ENCODE data around the gene EHBP1L1.
A peak's percentile ranks its signal among the peaks of the same experiment; 100 is the strongest.

The EHBP1L1 gene

GRCh38 chr11:65575568-65576231, at the start of gene EHBP1L1:
Gene EHBP1L1, plus strand, starts transcription at chr11:65576053. Its CDS starts 250 bp downstream, at chr11:65576303.
- DNase-seq (ENCODE audit: low spot score), result peak; percentile 79

- no peak for DNase-seq (ENCODE audit: low spot score)
These were observed 49.1 kb upstream of the EHBP1L1 start for GRCh38 chr11:65526744-65527143.

- DNase-seq (ENCODE audit: low spot score), result no peak
These were observed 47.0 kb upstream of the EHBP1L1 start for GRCh38 chr11:65528819-65529350.

- DNase-seq (ENCODE audit: low spot score), result no peak
These were observed 46.2 kb upstream of the EHBP1L1 start for GRCh38 chr11:65529475-65530156.

- no peak for DNase-seq (ENCODE audit: low spot score)
These were observed 45.7 kb upstream of the EHBP1L1 start for GRCh38 chr11:65530157-65530496.

- DNase-seq (ENCODE audit: low spot score), result no peak
These were observed 43.3 kb upstream of the EHBP1L1 start for GRCh38 chr11:65532388-65533064.

- DNase-seq (ENCODE audit: low spot score), result no peak
These were observed 40.8 kb upstream of the EHBP1L1 start for GRCh38 chr11:65535102-65535501.

GRCh38 chr11:65536412-65537295, 39.2 kb upstream of the EHBP1L1 start:
- no peak for DNase-seq (ENCODE audit: low spot score)

- DNase-seq (ENCODE audit: low spot score), result no peak
These were observed 38.6 kb upstream of the EHBP1L1 start for GRCh38 chr11:65537296-65537597.

GRCh38 chr11:65537620-65538231, 38.1 kb upstream of the EHBP1L1 start:
- DNase-seq (ENCODE audit: low spot score), result no peak

GRCh38 chr11:65538232-65538914, 37.5 kb upstream of the EHBP1L1 start:
- no peak for DNase-seq (ENCODE audit: low spot score)

- DNase-seq (ENCODE audit: low spot score), result no peak
These were observed 36.7 kb upstream of the EHBP1L1 start for GRCh38 chr11:65538915-65539743.

GRCh38 chr11:65539744-65540289, 36.0 kb upstream of the EHBP1L1 start:
- no peak for DNase-seq (ENCODE audit: low spot score)

GRCh38 chr11:65540290-65541092, 35.4 kb upstream of the EHBP1L1 start:
- peak; percentile 89 for DNase-seq (ENCODE audit: low spot score)

- DNase-seq (ENCODE audit: low spot score), result no peak
These were observed 34.5 kb upstream of the EHBP1L1 start for GRCh38 chr11:65541093-65541982.

- DNase-seq (ENCODE audit: low spot score), result no peak
These were observed 33.0 kb upstream of the EHBP1L1 start for GRCh38 chr11:65542738-65543390.

GRCh38 chr11:65545853-65546216, 30.0 kb upstream of the EHBP1L1 start:
- DNase-seq (ENCODE audit: low spot score), result no peak

Data from CD4-positive, alpha-beta T cell treated with Interleukin-15 for 4 hours (primary cell).